Stimulated activated CD4-positive, alpha-beta T cell treated with anti-CD3 and anti-CD28 coated beads, Interleukin-15, amount 100 ng/mL, for 1 hour (primary cell): Measurements from ENCODE around the gene LGR5.

Experiments used
- DNase-seq, 2 donors: peaks; one replicate each; pipeline ENCODE4 v3.0.0-alpha.2; 2020; ENCODE audit warnings: low read depth in 1 of 2, low spot score in 1 of 2

Gene LGR5

DNA sequence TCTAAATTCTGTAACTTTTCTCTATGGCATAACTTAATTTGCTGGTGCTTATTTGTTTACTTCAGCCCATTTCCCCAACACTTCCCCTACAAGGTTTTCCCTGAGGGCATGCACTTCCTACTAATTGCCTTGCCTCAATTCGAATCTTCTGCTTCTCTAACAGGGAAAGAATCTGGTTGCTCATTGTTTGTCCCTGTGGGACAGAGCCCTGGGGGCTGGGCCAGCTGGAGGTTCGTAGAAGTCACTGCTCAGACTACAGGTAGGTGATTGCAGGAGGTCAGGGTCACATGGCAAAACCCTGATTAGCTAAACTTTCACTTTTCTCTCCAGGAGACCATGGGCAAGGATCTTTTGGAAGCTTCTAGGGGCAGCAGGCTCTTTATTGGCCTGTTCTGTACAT lies 152.0 kb downstream of the LGR5 start:
- DNase-seq = no peak

DNA sequence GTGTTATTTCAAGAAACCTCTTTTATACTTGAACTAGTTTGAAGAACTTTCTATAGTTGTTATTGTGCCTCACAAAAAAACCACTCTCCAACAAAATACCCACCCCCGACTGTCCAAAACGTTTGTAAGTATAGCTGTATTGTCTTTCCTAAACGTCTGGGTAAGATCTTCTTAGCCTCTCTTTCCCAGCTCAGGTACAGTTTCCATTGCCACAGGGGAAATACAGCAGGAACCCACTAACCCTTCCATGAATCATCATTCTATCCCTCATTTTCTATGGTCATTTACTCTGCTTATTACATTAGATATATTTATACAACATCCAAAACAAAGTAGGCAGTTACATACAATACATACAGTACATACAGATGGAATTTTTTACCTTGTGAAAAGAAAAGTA lies 153.2 kb downstream of the LGR5 start:
- DNase-seq = no peak

DNA sequence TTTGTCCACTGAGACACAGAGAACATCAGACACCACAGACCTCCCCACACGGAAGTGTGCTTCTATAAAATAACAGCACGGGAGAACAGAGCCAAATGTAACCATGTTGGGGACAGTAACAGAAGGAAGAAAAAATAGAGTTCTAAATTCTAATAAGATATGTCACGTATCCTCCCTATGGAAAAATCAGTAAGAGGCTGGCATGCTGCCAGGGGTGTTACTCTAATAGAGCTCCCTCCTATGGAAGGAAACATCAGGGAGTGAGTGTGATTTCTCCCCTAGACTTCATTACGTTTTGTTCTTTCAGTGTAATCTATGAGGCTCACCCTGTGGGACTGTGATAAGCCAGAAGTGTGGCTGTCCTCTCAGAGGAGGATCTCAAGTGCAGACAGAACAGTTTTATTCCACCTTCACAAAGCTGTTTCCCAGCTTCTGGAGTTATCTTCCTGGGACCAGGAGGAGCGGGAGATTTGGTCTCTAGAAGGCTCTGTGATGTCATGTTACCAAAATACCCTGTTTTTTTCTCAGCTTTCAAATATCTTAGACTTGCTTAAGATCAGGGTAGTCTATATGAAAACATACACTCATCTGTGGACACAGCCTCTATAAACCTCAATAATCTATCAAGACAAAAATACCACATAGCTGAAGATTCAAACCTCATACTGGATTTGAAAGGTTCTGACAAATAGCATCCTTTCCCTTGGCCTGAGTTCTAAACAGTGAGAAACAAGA lies 154.8 kb downstream of the LGR5 start:
- DNase-seq = no peak

DNA sequence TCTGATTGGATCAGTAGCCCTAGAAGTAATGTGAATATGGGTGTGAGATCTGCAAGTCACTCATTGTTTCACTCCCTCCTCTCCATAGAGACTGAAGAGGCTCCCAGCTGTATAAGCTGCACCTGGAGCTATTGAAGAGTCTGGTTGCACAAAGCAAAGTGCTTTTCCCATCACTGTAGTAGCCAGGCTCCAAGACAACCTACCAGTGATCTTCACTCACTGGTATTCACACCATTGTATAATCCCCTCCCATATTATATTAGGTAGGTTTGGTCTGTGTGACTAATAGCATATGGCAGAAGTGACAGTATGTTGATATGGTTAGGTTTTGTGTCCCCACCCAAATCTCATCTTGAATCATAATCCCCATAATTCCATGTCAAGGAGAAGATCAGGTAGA lies 159.6 kb downstream of the LGR5 start:
- no peak for DNase-seq

DNA sequence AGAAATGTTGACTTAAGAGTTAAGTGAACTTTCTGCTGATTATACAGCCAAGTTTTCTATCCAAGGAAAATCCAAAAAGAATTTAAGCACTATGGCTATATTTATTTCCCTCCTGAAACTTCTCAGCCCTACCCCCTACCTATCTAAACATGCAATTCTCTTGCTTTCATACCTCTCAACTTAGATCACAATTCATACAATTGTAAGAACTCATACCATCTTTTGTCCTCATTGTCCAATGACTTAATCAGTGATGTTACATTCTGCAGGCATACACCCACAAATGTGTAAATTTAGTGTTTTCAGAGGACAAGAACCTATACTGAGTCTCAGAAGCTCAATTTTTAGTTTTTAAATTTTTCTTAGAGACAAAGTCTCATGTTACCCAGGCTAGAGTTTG lies 161.9 kb downstream of the LGR5 start:
- no peak for DNase-seq

DNA sequence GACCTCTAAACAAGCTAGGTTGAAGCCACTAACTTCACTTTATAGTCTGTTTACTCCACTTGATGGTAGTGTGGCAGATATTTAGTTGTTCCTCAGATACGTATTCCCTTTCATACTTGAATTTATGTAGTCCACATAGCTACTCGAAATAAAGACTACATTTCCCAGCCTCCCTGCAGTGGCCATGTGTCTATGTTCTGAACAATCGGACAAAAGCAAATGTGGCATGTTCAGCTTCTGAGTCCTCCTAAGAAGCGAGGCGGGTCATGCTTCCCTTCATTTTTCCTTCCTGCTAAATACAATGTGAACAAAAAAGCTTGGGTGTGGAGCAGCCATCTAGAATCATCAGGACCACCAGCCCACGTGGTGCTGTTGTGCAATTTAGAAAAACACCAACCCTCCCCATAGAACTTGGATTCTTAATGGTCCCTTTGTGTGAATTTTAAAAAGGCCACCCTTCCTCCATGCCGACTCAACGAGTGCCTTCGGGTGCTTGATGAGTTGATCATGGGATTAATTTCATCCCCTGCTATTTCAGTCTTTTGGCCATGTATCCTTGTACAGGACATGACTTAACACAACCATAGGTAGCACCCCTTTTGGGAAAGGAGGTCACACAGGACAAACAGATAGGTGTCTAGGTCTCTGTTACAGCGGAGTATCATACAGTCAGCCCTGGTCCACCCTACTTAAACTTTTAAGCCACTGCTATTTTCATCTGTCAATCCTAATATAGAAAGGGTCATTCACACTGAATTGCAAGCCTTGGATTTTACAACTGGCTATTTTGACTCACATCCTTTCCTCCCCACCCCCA lies 163.4 kb downstream of the LGR5 start:
- no peak for DNase-seq

DNA sequence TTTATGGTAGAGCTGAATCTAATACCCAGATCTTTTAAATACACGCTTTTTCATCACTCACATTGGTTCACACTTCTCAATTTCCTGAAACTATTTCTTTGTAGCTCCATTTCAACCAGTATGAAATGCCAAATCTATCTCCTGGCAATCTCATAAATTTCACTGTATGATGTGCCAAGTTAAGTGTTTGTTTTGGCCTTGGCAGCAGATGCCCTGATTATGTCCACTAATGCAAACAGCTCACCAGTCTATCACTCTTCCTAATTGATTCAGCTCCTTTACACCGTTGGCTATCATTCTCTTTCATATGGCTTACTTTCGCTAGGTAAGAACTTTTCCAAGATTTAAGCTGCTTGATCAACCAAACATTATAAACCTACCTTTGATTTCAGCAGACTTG lies 165.4 kb downstream of the LGR5 start:
- no peak for DNase-seq

DNA sequence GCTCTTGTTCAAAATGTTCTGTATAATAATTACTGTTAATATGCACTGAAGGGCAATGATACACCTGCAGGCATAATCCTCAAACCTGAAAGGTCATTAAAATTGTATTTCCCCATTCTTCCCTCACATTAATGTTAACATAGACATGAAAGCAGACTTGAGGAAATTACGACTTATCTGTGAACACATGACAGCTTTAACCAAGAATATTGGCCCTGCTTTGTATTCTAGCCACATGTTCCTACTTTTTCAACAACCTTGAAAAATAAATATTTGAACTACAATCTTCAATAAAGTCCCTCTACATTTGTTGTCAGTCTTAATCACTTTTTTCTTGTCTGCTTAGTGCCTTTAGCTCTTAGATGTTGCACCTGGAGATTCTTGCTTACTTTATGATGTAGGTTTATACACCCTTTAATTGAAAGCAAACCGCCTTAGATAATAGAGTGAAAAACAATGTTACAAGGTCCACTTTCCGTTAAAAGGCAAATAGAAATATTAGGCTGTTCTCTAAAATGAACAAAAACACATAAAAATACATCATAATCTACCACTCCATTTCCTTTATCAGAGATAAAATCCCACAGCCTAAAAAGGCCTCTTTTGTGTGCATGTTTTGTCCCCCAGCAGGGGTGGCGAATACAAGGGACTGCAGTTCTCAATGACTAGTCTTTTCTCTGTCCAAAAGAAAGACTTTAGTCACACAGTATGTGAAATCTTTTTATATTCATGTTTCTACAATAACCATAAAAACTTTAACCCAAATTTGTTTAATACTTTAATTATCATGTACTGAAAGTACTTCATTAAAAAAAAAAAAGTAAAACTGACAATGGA lies 168.1 kb downstream of the LGR5 start:
- no peak for DNase-seq

DNA sequence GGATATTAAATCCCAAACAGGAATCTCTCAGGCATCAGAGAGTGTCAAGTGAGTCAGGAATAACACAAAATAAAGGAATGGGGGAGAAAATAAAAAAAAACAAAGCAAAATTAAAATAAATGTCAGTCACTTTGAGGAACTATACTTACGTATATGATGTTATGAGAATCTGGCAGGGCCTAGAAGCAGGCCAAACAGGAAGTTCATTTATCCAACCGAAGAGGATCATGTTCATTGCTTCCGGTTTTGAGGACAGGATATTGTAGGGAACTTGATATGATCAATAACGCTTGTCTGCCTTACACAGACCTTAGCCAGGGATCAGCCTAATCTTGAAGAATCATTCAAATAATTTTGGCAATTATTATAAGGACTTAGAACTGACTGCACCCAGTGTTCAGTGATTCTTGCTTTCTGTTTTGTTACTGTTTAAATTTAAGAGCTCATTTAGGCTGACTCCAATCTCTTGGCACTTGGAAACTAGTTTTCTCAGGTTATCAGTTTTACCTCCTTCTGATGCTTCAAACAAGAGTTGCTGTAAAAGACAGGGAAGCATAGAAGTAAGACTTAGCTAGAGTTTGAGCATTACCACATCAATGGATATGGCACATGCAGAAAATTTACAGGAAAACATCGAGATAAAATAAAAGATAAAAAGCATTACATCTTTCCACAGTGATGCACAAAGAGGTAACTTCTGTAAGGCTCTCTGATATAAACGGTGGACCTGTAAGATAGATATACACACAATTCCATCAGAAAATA lies 170.6 kb downstream of the LGR5 start:
- DNase-seq = no peak

DNA sequence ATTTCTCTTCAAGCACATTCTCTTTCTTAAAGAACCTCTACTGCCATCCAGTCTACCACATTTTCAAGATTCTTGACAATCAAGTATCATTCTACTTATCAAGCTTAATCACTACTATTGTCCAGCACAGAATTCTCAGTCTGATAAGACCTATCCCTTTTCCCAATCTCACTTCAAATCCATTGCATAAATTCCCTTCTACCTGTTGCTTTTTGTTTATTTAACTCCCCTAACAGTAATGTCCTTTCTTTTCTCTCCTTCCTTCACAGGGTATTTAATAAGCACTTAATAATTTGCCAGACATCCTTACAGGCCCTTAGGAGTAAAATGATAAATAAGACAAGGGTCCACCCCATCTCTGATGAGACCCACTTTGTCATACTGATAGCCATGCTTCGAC lies 182.3 kb downstream of the LGR5 start:
- DNase-seq = no peak

DNA sequence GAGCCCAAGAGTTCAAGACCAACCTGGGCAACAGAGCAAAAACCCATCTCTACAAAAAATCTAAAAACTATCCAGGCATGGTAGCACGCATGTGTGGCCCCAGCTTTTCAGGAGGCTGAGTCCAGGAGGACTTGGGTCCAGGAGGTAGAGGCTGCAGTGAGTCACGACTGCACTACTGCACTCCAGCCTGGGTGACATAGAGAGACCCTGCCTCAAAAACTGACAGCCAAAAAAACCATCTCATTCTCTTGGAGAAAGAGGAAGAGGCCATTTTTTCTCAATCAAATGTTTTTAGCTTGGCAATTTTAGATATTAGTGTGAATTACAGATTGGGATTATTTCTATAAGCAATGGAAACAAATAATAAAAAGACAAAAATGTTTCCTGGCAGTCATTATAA lies 185.9 kb downstream of the LGR5 start:
- no peak for DNase-seq

DNA sequence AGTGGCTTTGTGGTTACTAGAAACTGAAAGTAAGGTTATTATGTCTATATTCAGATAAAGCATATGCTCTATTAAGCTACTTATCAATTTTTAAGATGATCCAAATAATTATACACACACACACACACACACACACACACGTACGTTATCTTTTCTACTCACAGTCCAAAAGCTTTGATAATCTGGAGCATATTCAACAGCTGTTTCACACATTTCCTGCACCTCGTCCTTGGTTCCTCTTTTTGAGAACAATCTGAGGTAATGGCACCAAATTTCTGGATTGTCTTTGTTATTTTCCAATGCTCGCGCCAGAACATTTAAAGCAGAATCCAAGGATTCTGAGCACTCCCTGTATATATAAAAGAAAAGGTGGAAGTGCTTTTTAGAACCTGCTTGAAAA lies 186.5 kb downstream of the LGR5 start:
- DNase-seq = no peak

DNA sequence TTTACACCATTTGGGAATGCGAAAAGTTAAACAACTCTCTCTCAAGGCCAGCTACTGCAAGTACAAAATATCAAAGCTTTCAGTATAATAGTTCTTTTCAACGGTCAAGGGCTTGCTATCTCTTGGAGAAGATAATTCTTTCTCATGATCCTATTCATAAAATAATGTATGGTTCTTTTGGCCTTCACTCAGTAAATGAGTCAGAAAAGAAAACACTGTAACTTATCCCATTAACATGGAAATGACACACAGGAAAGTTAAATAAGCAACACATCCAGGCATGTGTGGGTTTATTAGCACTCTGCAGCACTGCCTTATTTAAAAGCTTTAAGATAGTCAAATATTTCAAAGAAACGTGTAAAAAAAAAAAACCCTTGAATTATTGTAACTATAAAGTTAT lies 187.2 kb downstream of the LGR5 start:
- DNase-seq = no peak

DNA sequence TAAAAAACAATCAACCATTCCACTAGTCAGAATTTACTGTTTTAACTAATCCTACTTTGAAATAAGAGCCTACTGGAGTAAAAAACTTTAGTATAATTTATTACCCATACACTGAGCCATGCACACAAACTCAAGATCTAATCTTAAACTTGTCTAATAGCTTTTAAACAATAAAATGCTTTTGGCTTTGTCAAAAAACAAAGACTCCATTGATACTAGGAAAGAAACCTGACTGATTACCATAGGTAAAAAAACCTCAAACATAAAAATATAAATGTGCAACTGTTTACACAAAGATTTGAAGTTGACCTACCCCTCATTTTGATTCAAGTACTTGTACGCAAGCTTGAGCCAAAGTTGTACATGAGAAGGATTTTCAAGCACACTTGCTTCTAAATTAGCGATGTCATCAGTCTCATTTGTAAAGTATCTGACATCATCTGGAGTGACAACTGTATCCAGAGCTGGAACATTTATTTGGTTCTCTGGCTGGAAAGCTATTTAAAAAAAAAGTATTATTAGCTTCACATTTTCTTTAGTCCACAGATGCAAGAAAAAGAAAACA lies 187.9 kb downstream of the LGR5 start:
- no peak for DNase-seq
